Smooth muscle cell (in vitro differentiated cells): ENCODE data around the gene PGPEP1. TPM values are rescaled to one million over a fixed set of nuclear protein-coding genes. Genes with fewer than 3 reads are reported as not detected.
A peak's percentile ranks its signal among the peaks of the same experiment; 100 is the strongest.

ENCODE experiments used
- DNase-seq: peaks from one replicate; lab custom pipeline; 2025; ENCODE audit not compliant: unreplicated experiment; lab: John Stamatoyannopoulos, UW
- H2AFZ ChIP-seq: fragments of 200-600 bp; sonication (generic); 2 replicates; pipeline ENCODE4 v1.6.0; 2016; ENCODE audit warnings: antibody characterized with exemption, low read depth, mild to moderate bottlenecking
- H3F3A ChIP-seq: fragments of 200-600 bp; sonication (generic); 2 replicates; pipeline ENCODE4 v1.6.0; 2017; ENCODE audit warnings: antibody characterized with exemption, low read depth
- H3K27ac ChIP-seq: fragments of 200-600 bp; sonication (generic); 2 replicates; pipeline ENCODE4 v1.5.1; 2016; ENCODE audit warnings: low read depth, mild to moderate bottlenecking
- H3K27me3 ChIP-seq: fragments of 200-600 bp; sonication (generic); 2 replicates; pipeline ENCODE4 v1.6.1; 2016; ENCODE audit warnings: low read depth, mild to moderate bottlenecking
- H3K36me3 ChIP-seq: fragments of 200-600 bp; sonication (generic); 2 replicates; pipeline ENCODE4 v1.5.1; 2016; ENCODE audit warnings: low read depth
- H3K4me1 ChIP-seq: fragments of 200-600 bp; sonication (generic); 2 replicates; pipeline ENCODE4 v1.5.1; 2016; ENCODE audit warnings: low read depth
- H3K4me2 ChIP-seq: fragments of 200-600 bp; sonication (generic); 2 replicates; pipeline ENCODE4 v1.6.0; 2016; ENCODE audit warnings: mild to moderate bottlenecking
- H3K4me3 ChIP-seq: fragments of 200-600 bp; sonication (generic); 2 replicates; pipeline ENCODE4 v1.5.1; 2016; ENCODE audit warnings: mild to moderate bottlenecking
- H3K79me2 ChIP-seq: fragments of 200-600 bp; sonication (generic); 2 replicates; pipeline ENCODE4 v1.6.0; 2016; ENCODE audit warnings: low read depth, mild to moderate bottlenecking
- H3K9ac ChIP-seq: fragments of 200-600 bp; sonication (generic); 2 replicates; pipeline ENCODE4 v1.6.0; 2016; ENCODE audit warnings: low read depth
- H3K9me3 ChIP-seq: fragments of 200-600 bp; sonication (generic); replicated peaks from 2 replicates; pipeline ENCODE4 v1.5.1; 2016; ENCODE audit warnings: low read depth
- H4K20me1 ChIP-seq: fragments of 200-600 bp; sonication (generic); 2 replicates; pipeline ENCODE4 v1.6.0; 2016; ENCODE audit warnings: low read depth
- CTCF ChIP-seq: fragments of 200-600 bp; sonication (generic); IDR thresholded peaks from 2 replicates; pipeline ENCODE4 v1.5.1; 2017; ENCODE audit warnings: borderline replicate concordance, mild to moderate bottlenecking, antibody characterized with exemption; ENCODE audit not compliant: insufficient read depth, poor library complexity, severe bottlenecking
- WGBS: methylation state at CpG from one replicate; pipeline ENCODE4 v1.1.7; 2016; ENCODE audit warnings: low lambda C conversion rate; 5-methylcytosine and 5-hydroxymethylcytosine counted together
- polyA plus RNA-seq: library from polyadenylated mRNA; unstranded; fragments of >200 nt; fragmentation: Nextera tagmentation; extraction: Ambion mirVana; gene quantifications from 2 replicates; pipeline ENCODE4 v1.2.1, GENCODE V29; 2016
- total RNA-seq: library from RNA; depleted of rRNA; stranded (reverse); fragments of >200 nt; gene quantifications from 2 replicates; pipeline ENCODE4 v1.2.3, GENCODE V29; 2014

Gene PGPEP1
- total and polyA plus RNA-seq, 2 experiments from 2014 or later, result 4.5 to 11.7 TPM

GRCh38 chr19:18385675-18386542 is 45.5 kb downstream of the PGPEP1 start, which contains the start of gene GDF15:
Gene GDF15 (plus strand): TSS chr19:18386158. CDS start chr19:18386190, 32 bp downstream.
- H3K79me2 ChIP-seq, result peaks cover 2% of the 10 kb centered on the region
- DNase-seq, result peak; percentile 12
- no peaks in the 10 kb centered on the region for H3K9me3 ChIP-seq
- no peaks in the 10 kb centered on the region for H3K27me3 ChIP-seq
- H3K4me2 ChIP-seq, result peak within 1 kb of the TSS; percentile 78
- peak within 1 kb of the TSS; percentile 44 for H3K4me3 ChIP-seq
- H4K20me1 ChIP-seq, result no peaks in the 10 kb centered on the region
- H3K36me3 ChIP-seq, result no peaks in the 10 kb centered on the region
- H2AFZ ChIP-seq, result no peak within 1 kb of the TSS
- peak; percentile 44 for TF ChIP-seq CTCF
- H3F3A ChIP-seq, result peaks cover 15% of the 10 kb centered on the region
- peaks cover 7% of the 10 kb centered on the region for H3K4me1 ChIP-seq
- 66% methylated on average over 21 of the region's 33 CpGs for WGBS
- H3K27ac ChIP-seq, result peak within 1 kb of the TSS; percentile 15
- H3K9ac ChIP-seq, result no peak within 1 kb of the TSS

GRCh38 chr19:18386543-18387271 is 46.3 kb downstream of the PGPEP1 start:
- no peaks in the 10 kb centered on the region for H3K9me3 ChIP-seq
- peak overlapping the region; percentile 15 for H3K27ac ChIP-seq
- H2AFZ ChIP-seq, result no peak overlapping the region
- H3K4me3 ChIP-seq, result peak overlapping the region; percentile 44
- H3K36me3 ChIP-seq, result no peaks in the 10 kb centered on the region
- peaks cover 7% of the 10 kb centered on the region for H3K4me1 ChIP-seq
- H3K4me2 ChIP-seq, result peak overlapping the region; percentile 78
- H4K20me1 ChIP-seq, result no peaks in the 10 kb centered on the region
- no peak for DNase-seq
- no peaks in the 10 kb centered on the region for H3K27me3 ChIP-seq
- H3F3A ChIP-seq, result peaks cover 15% of the 10 kb centered on the region
- TF ChIP-seq CTCF, result no peak
- H3K9ac ChIP-seq, result no peak overlapping the region
- peaks cover 2% of the 10 kb centered on the region for H3K79me2 ChIP-seq
- WGBS, result 87% methylated on average over 14 of the region's 14 CpGs

GRCh38 chr19:18388100-18388959 is 47.9 kb downstream of the PGPEP1 start:
- no peaks in the 10 kb centered on the region for H4K20me1 ChIP-seq
- no peak overlapping the region for H3K9ac ChIP-seq
- peaks cover 3% of the 10 kb centered on the region for H3K4me1 ChIP-seq
- H3K79me2 ChIP-seq, result peaks cover 2% of the 10 kb centered on the region
- peak; percentile 99 for TF ChIP-seq CTCF
- no peaks in the 10 kb centered on the region for H3K36me3 ChIP-seq
- H3K9me3 ChIP-seq, result no peaks in the 10 kb centered on the region
- peak overlapping the region; percentile 32 for H3K4me3 ChIP-seq
- H3K27ac ChIP-seq, result no peak overlapping the region
- peak overlapping the region; percentile 71 for H3K4me2 ChIP-seq
- peak; percentile 43 for DNase-seq
- peaks cover 15% of the 10 kb centered on the region for H3F3A ChIP-seq
- H3K27me3 ChIP-seq, result no peaks in the 10 kb centered on the region
- no peak overlapping the region for H2AFZ ChIP-seq
- 24% methylated on average over 86 of the region's 86 CpGs for WGBS
